Cerebellar nuclear complex (tissue), 1 donor: Measurements from ENCODE around the gene PTPN1.
A peak's percentile ranks its signal among the peaks of the same experiment; 100 is the strongest.
"Not testable (repeated sequence)": the region's sequence is repeated elsewhere in the genome, so short reads cannot be mapped to it uniquely, and the experiment has no call there.

Source experiments
- DNase-seq, 2 experiments: peaks; one replicate each; lab custom pipeline; 2025; lab: John Stamatoyannopoulos, UW

PTPN1 gene

DNA sequence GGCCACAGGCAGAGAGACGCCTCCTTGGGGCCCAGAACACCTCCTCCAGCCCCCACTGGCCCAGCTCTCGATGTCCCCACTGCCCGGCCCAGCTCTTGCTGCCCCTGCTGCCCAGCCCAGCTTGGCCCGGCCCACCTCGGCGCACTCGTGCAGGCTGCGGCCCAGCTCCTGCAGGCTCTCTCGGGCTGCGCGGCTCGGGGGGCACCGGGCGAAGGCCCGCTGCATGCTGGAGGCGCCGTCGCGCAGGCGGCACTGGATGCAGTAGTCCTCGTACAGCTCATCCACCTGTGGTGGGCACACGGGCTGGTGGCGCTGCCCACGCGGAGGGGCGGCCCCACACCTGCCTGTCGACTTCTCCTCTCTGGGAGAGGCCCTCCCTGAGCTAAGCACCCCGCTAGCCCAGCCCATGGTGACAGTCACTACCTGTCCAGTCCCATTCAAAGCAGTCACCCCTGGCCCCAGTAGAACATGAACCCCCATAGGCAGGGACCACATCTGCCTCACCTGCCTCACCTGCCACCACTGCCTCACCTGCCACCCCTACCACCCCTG is 99.3 kb downstream of the PTPN1 start:
- DNase-seq = no peak

DNA sequence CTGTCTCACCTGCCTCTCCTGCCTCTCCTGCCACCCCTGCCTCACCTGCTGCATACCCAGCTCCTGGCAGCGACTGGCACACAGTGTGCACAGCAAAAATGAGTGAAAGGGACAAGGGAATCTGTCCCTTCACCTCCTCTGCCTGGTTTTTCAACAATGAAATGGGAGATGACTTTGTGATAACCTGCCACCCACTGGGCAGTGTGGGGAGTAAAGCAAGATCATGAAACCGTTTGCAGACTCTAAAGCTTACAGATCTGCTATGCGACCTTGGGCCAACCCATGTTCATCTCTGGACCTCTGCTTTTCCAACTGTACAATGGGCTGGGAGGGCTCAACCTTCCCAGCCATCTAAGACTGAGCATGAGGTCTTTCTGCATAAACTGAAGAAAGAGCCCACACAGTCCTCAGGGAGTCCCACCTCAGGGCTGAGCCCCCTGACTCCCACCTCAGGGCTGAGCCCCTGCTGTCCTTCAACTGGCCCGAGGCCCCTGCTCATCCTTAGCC is 100.1 kb downstream of the PTPN1 start:
- DNase-seq = no peak

DNA sequence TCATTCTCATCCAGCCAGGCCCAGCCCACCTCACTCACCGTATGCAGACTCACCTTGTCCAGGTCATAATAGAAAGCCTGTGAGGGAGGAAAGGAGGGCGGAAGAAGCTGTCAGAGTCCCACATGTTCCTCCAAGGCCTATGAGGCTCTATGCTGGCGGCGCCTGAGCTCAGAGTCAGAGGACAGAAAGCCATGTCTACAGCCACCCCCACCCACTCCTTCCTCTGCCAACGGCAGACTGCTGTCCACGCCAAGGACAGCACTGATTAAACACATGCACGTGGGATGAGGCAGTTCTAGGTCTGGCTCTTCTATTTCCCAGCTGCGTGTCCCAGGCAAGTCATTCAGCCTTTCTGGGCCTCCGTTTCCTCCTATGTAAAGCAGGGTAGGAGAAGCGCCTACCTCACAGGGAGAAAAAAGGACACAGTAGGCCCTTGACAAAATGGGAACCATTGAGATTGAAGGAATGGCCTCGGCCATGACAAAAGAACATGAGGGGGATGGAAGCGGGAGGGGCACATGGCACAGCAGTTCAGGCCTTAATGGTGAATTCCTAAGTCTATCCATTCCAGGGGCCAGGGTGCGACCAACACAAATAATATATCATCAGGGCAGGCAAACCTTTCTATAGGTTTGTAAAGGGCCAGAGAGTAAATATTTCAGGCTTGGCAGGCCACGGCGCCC is 101.1 kb downstream of the PTPN1 start:
- no peak for DNase-seq

DNA sequence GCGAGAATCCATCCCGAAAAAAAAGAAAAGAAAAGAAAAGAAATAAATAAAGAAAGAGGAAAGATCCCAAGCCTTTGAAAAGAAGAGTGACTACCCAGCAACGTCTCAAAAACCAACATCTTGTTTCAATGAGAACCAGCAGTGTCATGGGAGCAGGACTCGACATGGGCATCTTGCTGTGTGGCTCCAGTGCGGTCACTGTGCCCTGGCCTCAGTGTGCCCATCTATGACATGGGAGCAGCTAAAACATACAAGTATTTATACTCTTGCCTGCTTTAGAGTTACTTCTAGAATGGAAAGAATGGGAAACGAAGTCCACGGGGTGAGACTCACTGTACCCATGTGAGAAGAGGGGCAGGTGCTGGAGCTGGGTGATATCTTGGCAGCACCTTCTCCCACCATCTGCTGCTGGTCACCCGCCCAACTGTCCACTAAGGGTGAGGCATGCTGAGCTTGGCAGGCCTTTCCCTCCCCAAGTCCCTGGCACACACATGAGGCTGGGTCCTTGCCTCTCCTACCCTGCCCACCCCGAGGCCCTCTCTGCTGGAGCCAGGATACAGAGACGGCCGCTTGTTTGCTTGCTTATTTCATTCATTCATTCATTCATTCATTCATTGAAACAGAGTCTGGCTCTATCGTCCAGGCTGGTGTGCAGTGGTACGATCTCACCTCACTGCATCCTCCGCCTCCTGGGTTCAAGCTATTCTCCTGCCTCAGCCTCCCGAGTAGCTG is 103.4 kb downstream of the PTPN1 start:
- DNase-seq = no peak

DNA sequence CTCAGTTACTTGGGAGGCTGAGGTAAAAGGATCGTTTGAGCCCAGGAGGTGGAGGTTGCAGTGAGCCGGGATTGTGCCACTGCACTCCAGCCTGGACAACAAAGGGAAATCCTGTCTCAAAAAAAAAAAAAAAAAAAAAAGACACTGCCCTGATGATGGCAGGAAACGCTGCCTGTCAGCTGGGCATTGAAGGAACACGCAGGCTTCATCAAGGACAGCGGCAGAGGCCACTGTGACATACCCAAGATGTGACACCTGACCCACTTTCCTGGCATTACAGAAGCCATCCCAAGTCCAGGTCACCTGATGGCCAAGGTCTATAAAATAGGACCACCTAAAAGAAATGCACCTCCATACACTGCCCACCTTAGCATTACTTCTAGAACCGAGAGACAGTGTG is 105.2 kb downstream of the PTPN1 start:
- no peak for DNase-seq

DNA sequence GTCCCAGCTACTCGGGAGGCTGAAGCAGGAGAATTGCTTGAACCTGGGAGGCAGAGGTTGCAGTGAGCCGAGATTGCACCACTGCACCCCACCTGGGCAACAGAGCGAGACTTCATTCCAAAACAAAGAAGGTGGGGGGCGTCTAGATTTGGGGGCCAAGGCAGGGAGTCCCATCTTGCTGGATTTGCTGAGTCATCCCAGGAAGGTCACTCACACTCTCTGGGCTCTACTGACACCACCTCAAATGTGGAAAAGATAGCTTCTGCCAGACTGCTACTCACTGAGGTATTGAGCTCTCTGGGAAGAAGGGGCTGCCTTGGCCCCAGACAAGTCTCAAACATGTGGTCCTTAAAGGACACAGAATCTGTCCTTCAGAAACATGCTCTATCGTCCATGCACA is 106.8 kb downstream of the PTPN1 start:
- DNase-seq = no peak

DNA sequence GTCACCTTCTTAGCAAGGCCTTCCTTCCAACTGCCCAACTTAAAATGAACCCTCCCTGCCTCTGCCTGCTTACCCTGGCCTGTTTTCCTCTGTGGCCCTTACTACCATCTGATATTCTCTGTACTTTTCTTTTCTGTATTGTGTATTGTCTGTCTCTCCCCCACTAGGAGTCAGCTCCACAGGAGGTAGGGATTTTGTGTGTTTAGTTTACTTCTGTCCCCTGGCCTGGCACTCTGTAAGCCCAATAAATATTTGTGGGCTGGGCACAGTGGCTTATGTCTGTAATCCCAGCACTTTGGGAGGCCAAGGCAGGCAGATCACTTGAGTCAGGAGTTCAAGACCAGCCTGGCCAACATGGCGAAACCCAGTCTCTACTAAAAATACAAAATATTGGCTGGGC is 108.4 kb downstream of the PTPN1 start:
- DNase-seq = no peak

DNA sequence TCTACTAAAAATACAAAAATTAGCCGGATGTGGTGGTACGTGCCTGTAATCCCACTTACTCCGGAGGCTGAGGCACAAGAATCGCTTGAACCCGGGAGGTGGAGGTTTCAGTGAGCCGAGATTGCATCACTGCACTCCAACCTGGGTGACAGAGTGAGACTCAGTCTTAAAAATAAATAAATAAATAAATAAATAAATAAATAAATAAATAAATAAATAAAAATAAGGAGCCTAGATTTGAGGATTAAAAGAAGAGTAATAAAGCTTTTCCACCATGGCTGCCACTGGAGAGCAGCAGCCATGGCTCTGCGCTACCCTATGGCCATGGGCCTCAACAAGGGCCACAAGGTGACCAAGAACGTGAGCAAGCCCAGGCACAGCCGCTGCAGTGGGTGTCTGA is 110.3 kb downstream of the PTPN1 start:
- not testable (repeated sequence) for DNase-seq

DNA sequence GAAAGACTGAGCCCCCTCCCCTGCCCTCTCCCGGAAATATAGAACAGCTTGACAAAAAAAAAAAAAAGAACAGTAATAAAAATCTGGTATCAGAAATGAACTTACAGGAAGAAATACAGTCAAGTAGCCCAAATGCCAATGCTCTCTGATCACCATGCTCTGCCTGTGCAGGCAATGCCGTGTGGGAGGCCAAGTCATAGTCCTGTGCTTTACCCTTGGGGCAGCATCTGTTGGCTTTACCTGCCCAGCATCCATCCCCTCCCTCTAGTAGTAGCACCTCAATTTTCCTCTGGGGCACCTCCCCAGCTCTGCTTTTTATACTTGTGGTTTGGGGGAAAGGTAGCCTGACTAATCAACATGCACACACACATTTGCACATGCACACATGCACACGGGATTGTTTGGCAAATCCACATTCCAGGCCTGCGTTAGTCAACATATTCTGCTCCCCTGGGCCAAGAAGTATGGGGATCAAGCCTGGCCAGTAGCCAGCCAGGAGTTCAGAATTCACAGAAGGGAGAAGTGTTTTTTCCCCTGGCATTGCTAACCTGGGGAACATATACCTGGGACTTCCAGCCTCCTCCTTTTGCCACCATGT is 111.0 kb downstream of the PTPN1 start:
- no peak for DNase-seq

DNA sequence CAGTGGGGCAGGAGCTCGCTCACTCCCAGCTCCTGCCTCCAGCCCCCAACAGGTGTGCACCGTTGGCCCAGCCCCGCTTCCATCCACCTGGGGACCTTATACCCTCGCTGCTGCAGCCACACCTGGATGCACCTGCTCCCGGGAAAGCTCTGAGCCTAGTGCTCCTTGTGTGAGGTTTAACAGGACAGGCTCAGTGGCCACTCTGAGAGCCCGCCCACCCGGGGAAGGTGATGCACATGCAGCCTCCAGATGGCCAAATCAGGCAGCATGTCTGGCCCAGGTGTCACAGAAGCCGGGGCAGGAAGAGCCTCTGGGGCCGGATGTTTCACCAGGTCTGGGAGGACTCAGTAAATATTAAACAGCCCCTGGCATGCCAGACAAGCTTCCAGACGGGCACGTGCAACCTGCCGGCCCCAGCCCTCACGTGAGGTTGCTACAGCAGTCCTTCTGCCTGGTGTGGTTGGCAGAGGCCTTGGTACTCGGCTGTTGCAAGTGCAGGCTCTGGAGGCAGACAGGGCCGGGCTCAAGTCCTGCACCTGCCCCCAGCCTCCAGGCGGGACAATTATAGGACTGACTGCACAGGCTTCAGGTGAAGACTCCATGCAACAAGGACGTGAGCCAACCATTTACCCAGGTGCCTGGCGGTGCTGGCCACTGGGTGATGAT is 114.3 kb downstream of the PTPN1 start:
- DNase-seq = peak in 1 of 2 experiments; percentile 15

DNA sequence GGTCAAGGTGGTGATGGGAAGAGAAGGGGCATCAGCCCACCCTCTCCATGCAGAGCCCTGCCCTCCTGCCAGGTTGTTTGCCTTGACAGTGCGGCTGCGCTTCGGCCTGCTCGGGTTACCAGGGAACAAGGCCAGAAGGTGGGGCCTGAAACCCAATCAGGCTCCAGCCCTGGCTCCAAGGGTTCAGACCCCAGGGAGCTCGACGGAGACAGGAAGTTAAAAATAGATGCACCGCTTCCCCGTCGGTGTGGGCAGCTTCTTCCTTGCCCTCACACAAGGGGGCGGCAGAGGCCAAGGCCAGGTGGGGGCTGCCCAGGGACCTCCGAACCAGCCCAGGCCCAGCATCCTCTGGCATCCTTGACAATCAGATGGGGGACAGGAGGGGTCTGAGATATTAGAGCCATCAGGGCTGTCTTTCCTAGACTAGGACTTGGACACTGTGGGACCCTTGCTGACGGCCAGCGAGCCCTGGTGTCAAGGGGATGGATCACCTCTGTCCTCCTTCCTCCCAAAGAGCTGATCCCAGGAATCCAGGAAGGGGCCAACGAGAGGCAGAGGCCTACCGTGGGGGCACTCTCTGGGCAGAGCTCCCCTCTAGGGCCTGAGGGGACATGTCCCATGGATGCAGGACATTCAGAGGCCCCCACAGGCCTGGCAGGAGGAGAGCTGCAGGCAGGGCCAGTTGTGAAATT is 115.9 kb downstream of the PTPN1 start:
- DNase-seq = no peak

DNA sequence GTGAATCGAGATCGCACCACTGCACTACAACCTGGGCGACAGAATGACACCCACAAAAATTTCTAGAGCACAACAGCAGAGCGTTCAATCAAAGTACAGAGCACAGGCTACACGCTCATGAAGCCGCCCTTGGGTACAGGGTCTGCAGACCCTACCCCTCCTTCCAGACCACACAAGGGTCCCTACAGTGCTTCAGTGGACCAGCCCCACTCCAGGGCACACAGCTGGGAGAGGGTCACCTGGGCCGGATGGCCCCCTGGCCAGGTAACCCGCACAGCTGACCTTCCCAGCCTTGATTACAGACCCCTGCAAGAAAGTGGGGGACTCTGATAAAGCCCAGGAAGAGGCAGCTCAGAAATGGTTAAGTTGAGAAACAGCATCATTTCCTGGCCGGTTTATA is 117.6 kb downstream of the PTPN1 start:
- no peak for DNase-seq

DNA sequence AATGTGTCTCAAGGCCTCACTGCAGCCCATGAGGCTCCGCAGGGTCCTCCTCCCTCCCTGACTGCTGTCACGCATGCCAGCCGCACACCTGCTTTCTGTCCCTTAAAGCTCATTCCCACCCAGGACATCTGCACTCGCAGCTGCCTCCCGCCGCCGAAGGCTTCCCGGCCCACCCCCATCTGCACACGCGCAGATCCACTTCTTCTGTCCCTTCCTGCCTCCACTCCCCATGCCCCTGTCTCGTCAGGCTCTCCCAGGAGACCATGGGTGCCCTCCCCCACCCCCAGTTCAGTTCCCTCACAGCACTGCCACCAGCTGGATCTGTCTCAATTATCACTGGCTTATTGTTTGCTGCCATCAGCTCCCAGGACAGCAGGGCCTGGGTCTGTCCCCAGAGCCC is 118.1 kb downstream of the PTPN1 start:
- DNase-seq = no peak

DNA sequence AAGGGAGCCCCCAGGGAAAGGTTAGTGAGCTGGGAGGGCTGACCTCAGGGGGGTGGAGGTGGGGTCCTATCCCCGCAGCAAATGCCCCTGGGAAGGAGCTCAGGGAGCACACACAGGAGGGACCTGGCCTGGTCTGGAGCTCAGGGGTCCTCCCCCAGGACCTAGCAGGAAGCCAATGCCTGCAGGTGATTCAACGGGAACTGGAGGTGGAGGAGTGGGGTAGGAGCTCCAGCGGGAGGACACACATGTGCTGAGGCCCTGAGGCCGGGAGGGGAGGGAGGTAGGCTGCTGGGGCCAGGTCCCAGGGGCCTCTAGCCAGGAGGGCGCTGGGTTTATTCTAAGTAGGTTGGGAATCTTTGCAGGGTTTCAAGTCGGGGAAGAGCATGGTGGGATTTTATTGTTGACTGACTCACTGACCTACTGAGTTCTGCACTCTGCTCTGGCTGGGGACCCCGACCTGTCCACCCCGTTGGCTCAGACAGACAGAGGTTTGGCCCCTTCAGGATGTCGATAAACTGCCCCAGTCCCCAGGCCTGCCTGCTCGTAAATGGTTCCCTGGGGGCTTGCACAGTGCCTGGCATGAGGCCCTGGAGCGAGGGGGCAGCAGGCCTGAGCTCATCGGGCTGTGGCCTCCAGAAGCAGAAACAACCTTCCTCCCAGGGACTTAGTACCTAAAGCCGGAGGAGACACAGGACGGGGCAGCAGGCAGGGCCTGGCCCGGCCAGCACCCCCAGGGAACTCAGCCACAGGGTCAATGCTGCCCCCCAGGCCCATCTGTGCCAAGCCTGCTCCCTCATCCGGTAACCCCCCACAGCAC is 118.9 kb downstream of the PTPN1 start:
- no peak for DNase-seq

DNA sequence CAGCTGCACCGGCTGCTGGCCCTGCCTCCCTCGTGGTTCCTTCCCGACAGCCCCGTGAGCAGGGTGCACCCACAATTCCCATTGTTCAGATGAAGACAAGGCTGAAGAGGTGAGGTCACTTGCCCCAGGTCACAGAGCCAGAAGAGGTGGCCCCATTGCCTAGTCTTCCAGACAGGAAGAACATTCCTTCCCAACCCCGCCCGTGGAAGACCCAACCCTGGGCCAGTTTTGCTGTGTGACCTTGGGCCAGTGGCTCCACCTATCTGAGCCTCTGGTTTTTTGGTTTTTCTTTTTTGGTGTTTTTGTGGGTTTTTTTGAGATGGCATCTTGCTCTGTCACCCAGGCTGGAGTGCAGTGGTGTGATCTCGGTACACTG is 119.5 kb downstream of the PTPN1 start:
- no peak for DNase-seq

DNA sequence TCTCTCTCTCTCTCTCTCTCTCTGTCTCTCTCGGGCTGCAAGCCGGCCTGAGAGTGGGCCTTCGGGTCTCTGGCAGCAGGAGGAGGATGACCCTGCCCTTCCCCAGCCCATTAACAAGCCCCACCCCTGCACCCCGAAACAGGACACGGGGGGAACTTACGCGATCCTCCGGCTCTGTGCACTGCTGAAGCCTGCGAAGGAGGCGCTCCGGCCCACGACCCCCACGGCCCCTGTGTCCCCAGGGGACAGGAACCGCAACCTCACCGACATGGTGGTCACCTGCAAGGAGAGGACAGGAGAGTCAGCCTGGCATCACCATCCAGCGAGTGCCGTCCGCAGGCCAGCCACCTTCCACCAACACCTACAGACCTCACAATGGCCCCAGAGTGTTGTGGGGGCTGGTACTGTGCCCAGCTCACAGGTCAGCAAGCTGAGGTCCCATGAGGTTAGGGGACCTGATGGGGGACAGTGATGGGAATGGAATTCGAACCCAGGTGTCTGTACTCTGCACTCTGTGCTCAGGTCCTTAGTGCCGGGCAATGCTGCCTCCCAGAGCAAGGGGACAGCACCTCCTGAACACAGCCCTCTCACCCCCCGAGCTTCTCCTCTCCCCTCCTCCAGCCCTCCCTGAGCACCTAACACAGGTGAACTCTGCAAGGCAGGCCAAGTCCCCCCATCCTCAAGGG is 120.5 kb downstream of the PTPN1 start:
- no peak for DNase-seq

DNA sequence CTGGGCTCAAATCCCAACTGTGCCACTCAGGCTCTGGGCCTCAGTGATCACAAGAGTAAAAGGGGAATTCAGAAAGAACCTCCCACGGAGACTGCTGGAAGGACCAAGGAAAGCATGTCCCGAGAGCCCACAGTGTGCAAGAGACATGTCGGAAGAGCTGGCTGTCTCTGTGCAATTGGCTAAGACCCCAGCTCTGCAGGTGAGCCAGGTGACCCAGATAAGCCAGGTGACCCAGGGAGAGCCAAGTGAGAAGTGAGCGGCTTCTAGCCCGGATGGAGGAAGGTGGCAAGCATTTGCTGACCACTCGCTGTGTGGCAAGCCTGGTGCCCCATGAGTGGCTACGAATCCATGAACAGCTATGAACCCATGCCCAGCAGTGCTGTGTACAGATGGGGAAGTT is 122.1 kb downstream of the PTPN1 start:
- DNase-seq = no peak

DNA sequence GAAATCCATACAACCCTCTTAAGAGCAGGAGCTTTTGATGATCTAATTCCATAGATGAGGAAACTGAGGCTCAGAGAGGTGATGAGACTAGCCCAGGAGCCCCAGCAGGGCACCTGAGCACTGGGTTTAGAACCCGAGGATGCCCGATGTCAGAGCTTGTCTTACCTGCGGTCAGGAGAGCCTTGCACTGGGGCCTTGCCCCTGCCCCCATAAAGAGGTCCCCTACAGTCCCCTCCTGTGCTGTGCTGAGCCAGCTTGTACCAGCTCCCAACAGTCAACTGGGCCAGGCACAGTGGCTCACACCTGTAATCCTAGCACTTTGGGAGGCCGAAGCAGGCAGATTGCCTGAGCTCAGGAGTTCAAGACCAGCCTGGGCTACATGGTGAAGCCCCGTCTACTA is 122.5 kb downstream of the PTPN1 start:
- no peak for DNase-seq

DNA sequence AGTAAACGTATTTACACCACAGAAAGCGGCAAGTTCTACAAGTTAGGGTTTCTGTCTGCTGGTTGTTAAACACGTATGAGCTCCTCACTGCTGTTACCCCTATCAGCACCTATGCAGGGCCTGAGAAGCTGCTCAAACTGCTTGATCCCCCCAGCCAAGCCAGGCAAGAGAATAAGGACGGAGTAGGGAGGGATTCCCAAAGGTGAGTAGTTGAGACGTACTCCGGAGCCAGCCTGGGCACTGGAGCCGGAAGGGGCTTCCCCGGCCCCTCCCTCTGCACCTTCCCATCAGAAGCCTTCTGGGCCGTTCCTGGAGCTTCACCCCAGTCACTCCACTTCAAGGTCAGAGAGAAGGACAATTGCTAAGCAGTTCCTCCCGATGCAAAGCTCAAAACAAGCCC is 123.2 kb downstream of the PTPN1 start:
- DNase-seq = no peak

DNA sequence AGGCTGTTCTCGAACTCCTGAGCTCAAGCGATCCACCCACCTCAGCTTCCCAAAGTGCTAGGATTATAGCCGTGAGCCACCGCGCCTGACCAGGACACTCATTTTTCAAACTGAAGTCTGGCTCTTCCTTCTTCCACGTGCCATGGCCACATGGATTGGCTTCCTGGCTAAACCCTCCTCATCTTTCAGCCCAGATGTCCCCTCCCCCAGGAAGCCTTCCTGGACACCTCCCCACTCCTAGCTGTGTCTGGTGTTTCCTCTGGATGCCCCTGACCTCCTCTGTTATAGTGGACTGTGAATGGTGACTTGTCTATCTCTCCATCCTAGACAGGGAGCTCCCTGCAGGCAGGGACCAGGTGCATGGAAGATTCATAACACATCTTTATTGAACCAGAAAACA is 124.0 kb downstream of the PTPN1 start:
- no peak for DNase-seq
